ENCODE data around the gene CARD14. TPM values are rescaled to one million over a fixed set of nuclear protein-coding genes. Genes with fewer than 3 reads are reported as not detected.

The CARD14 gene
- total RNA-seq, 1 donor from 2014 or later: 1.1 TPM

GRCh38 chr17:80224683-80225082 is 54.9 kb downstream of the CARD14 start:
- DNase-seq (ENCODE audit: low spot score in 2 of 2): no peak
- intact Hi-C loops (cut with DNase I): loop anchor here (5.0 kb wide), 1 partner anchor 77 kb away; the partner anchor contains the start of gene EIF4A3
- peaks cover 12 to 25% of the 10 kb centered on the region in 2 donors for H3K36me3 ChIP-seq
- TF ChIP-seq CTCF (IDR thresholded peaks at IDR 0.05): no peak
- H3K9me3 ChIP-seq: no peaks in the 10 kb centered on the region
- H3K4me3 ChIP-seq: no peak overlapping the region
- no peaks in the 10 kb centered on the region for H3K27me3 ChIP-seq
- H3K27ac ChIP-seq: no peak overlapping the region
- H3K4me1 ChIP-seq: peaks cover 3 to 9% of the 10 kb centered on the region in 2 donors

- TF ChIP-seq CTCF (IDR thresholded peaks at IDR 0.05): no peak
- H3K27ac ChIP-seq: no peak overlapping the region
- no peaks in the 10 kb centered on the region for H3K27me3 ChIP-seq
- peaks cover 12 to 30% of the 10 kb centered on the region in 2 donors for H3K36me3 ChIP-seq
- H3K9me3 ChIP-seq: no peaks in the 10 kb centered on the region
- no peak overlapping the region for H3K4me3 ChIP-seq
- DNase-seq (ENCODE audit: low spot score in 2 of 2): no peak
- intact Hi-C loops (cut with DNase I): no loop called here
- H3K4me1 ChIP-seq: peaks cover 3 to 9% of the 10 kb centered on the region in 2 donors
Observed at GRCh38 chr17:80225230-80225629, 55.4 kb downstream of the CARD14 start.

GRCh38 chr17:80227156-80227555 is 57.3 kb downstream of the CARD14 start:
- TF ChIP-seq CTCF (IDR thresholded peaks at IDR 0.05): no peak
- Histone ChIP-seq H3K4me1 (peaks cover 0 to under 1% of the 10 kb centered on the region in 2 donors), H3K9me3 (peaks cover 5 to 6% of the 10 kb centered on the region in 2 donors), H3K36me3 (peaks cover 14 to 45% of the 10 kb centered on the region in 2 donors), H3K27me3 (no peaks in the 10 kb centered on the region), H3K27ac (no peak overlapping the region), H3K4me3 (no peak overlapping the region)
- no peak for DNase-seq (ENCODE audit: low spot score in 2 of 2)
- intact Hi-C loops (cut with DNase I): no loop called here

- Histone ChIP-seq H3K9me3 (peaks cover 10 to 11% of the 10 kb centered on the region in 2 donors), H3K27me3 (no peaks in the 10 kb centered on the region), H3K36me3 (peaks cover 19 to 50% of the 10 kb centered on the region in 2 donors), H3K4me1 (no peaks in the 10 kb centered on the region), H3K4me3 (no peak overlapping the region), H3K27ac (no peak overlapping the region)
- TF ChIP-seq CTCF (IDR thresholded peaks at IDR 0.05): no peak
- intact Hi-C loops (cut with DNase I): no loop called here
- DNase-seq (ENCODE audit: low spot score in 2 of 2): no peak
Observed at GRCh38 chr17:80227666-80228065, 57.8 kb downstream of the CARD14 start.

GRCh38 chr17:80228477-80228876 is 58.6 kb downstream of the CARD14 start:
- no peak for DNase-seq (ENCODE audit: low spot score in 2 of 2)
- H3K4me1 ChIP-seq: no peaks in the 10 kb centered on the region
- no peak for TF ChIP-seq CTCF (IDR thresholded peaks at IDR 0.05)
- no peak overlapping the region for H3K4me3 ChIP-seq
- H3K27me3 ChIP-seq: no peaks in the 10 kb centered on the region
- peaks cover 17 to 18% of the 10 kb centered on the region in 2 donors for H3K9me3 ChIP-seq
- peaks cover 27 to 58% of the 10 kb centered on the region in 2 donors for H3K36me3 ChIP-seq
- H3K27ac ChIP-seq: no peak overlapping the region
- intact Hi-C loops (cut with DNase I): no loop called here

- TF ChIP-seq CTCF (IDR thresholded peaks at IDR 0.05): no peak
- Histone ChIP-seq H3K36me3 (peaks cover 30 to 64% of the 10 kb centered on the region in 2 donors), H3K4me3 (no peak overlapping the region), H3K27me3 (no peaks in the 10 kb centered on the region), H3K9me3 (peaks cover 17 to 24% of the 10 kb centered on the region in 2 donors), H3K27ac (no peak overlapping the region), H3K4me1 (no peaks in the 10 kb centered on the region)
- no peak for DNase-seq (ENCODE audit: low spot score in 2 of 2)
- intact Hi-C loops (cut with DNase I): no loop called here
Observed at GRCh38 chr17:80229011-80229410, 59.2 kb downstream of the CARD14 start.

Data from ascending aorta (tissue), 2 donors.